Measurements from ENCODE around the gene HIP1.

- no peak for TF ChIP-seq POLR2A (IDR thresholded peaks at IDR 0.05)
- no peak for TF ChIP-seq EP300 (IDR thresholded peaks at IDR 0.05)
- TF ChIP-seq, protein P1, sequence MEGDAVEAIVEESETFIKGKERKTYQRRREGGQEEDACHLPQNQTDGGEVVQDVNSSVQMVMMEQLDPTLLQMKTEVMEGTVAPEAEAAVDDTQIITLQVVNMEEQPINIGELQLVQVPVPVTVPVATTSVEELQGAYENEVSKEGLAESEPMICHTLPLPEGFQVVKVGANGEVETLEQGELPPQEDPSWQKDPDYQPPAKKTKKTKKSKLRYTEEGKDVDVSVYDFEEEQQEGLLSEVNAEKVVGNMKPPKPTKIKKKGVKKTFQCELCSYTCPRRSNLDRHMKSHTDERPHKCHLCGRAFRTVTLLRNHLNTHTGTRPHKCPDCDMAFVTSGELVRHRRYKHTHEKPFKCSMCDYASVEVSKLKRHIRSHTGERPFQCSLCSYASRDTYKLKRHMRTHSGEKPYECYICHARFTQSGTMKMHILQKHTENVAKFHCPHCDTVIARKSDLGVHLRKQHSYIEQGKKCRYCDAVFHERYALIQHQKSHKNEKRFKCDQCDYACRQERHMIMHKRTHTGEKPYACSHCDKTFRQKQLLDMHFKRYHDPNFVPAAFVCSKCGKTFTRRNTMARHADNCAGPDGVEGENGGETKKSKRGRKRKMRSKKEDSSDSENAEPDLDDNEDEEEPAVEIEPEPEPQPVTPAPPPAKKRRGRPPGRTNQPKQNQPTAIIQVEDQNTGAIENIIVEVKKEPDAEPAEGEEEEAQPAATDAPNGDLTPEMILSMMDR (IDR thresholded peaks at IDR 0.05) = no peak
- no peak for TF ChIP-seq POLR2AphosphoS5 (IDR thresholded peaks at IDR 0.05)
Observed at GRCh38 chr7:75716992-75717626, 21.6 kb downstream of the HIP1 start.

All from sigmoid colon (tissue), 4 donors.